H1 (cell line): ENCODE data around the gene CHRM4. TPM values are rescaled to one million over a fixed set of nuclear protein-coding genes. Genes with fewer than 3 reads are reported as not detected.
A peak's percentile ranks its signal among the peaks of the same experiment; 100 is the strongest.

Experiments
- CTCF ChIA-PET: fragments of 300-600 bp; sonication (Branson Sonifier 250); formaldehyde crosslinking; loops from one replicate; lab custom pipeline; 2021; ENCODE audit not compliant: partially characterized antibody; lab: Charles Lee
- POLR2A ChIA-PET: fragments of 300-600 bp; sonication (Branson Sonifier 250); formaldehyde crosslinking; loops from one replicate; lab custom pipeline; 2021; ENCODE audit warnings: inconsistent platforms; ENCODE audit not compliant: partially characterized antibody; lab: Charles Lee
- DNase-seq, 2 experiments: peaks; one replicate each; pipeline versions ENCODE4 v3.0.0 to v3.0.0-alpha.2; 2010 to 2022; ENCODE audit warnings: low spot score in 2 of 2, low read depth in 1 of 2, mixed read lengths in 1 of 2
- FAIRE-seq: peaks from 2 replicates; lab custom pipeline; 2011; peaks lifted over from hg19 to GRCh38; lab: Jason Lieb, UNC
- H2AFZ ChIP-seq: 2 replicates; pipeline ENCODE4 v1.8.1; 2012; ENCODE audit warnings: low read length, inconsistent platforms
- H2AK5ac ChIP-seq: 2 replicates; pipeline ENCODE4 v1.6.1; 2013; ENCODE audit warnings: low read depth, low read length
- H2BK120ac ChIP-seq: replicated peaks from 2 replicates; pipeline ENCODE3; 2013; ENCODE audit warnings: low read depth, low read length, inconsistent platforms
- H2BK12ac ChIP-seq: 2 replicates; pipeline ENCODE4 v1.6.1; 2013; ENCODE audit warnings: low read depth, low read length
- H2BK15ac ChIP-seq: 2 replicates; pipeline ENCODE4 v1.6.1; 2013; ENCODE audit warnings: low read length
- H2BK20ac ChIP-seq: 2 replicates; pipeline ENCODE4 v1.6.1; 2013; ENCODE audit warnings: low read length
- H2BK5ac ChIP-seq: 2 replicates; pipeline ENCODE4 v1.6.1; 2013; ENCODE audit warnings: low read depth, low read length
- H3K14ac ChIP-seq: 2 replicates; pipeline ENCODE4 v1.6.1; 2013; ENCODE audit warnings: inconsistent platforms; ENCODE audit not compliant: insufficient read length
- H3K18ac ChIP-seq: 2 replicates; pipeline ENCODE4 v1.6.1; 2013; ENCODE audit warnings: low read length; ENCODE audit errors: extremely low read depth
- H3K23ac ChIP-seq: 2 replicates; pipeline ENCODE4 v1.6.1; 2013; ENCODE audit warnings: inconsistent platforms; ENCODE audit not compliant: insufficient read length
- H3K23me2 ChIP-seq: 2 replicates; pipeline ENCODE4 v1.6.1; 2013; ENCODE audit warnings: low read depth, low read length
- H3K27ac ChIP-seq: 2 replicates; pipeline ENCODE4 v1.6.1; 2011; ENCODE audit warnings: low read depth, low read length, inconsistent platforms
- H3K27me3 ChIP-seq, 4 experiments: replicated peaks in 1 of 4; 1 replicate in 1 of 4; 2 replicates in 3 of 4; pipeline versions ENCODE4 v1.6.1 to v1.8.1; 2011 to 2013; ENCODE audit warnings: low read length in 3 of 4, mild to moderate bottlenecking in 3 of 4, inconsistent platforms in 2 of 4, mixed read lengths in 2 of 4, moderate library complexity in 1 of 4; ENCODE audit not compliant: control insufficient read depth in 3 of 4, insufficient read depth in 3 of 4; ENCODE audit errors: extremely low read depth in 1 of 4
- H3K36me3 ChIP-seq, 4 experiments: 2 replicates each; pipeline versions ENCODE4 v1.6.1 to v1.8.1; 2011 to 2013; ENCODE audit warnings: mild to moderate bottlenecking in 4 of 4, low read length in 3 of 4, moderate library complexity in 2 of 4, control low read depth in 1 of 4, inconsistent platforms in 1 of 4; ENCODE audit not compliant: insufficient read depth in 4 of 4, control insufficient read depth in 2 of 4
- H3K4ac ChIP-seq: replicated peaks from 2 replicates; pipeline ENCODE3; 2013; ENCODE audit warnings: low read length, low read depth, mixed read lengths, inconsistent platforms; ENCODE audit not compliant: insufficient read length
- H3K4me1 ChIP-seq, 4 experiments: replicated peaks in 1 of 4; 1 replicate in 1 of 4; 2 replicates in 3 of 4; pipeline versions ENCODE4 v1.6.1 to v1.8.1; 2011 to 2013; ENCODE audit warnings: low read length in 3 of 4, inconsistent platforms in 2 of 4, mixed read lengths in 1 of 4; ENCODE audit not compliant: insufficient read depth in 4 of 4, control insufficient read depth in 3 of 4
- H3K4me2 ChIP-seq, 2 experiments: 2 replicates each; pipeline versions ENCODE4 v1.6.1 to v1.8.1; 2011 to 2013; ENCODE audit warnings: low read depth in 2 of 2, low read length in 2 of 2, control low read depth in 1 of 2, inconsistent platforms in 1 of 2, mild to moderate bottlenecking in 1 of 2; ENCODE audit not compliant: insufficient read depth in 1 of 2
- H3K4me3 ChIP-seq, 4 experiments: fragments of 200-600, 300-600 bp in 1 of 4; sonication (generic), shearing (Covaris generic), sonication (Bioruptor Twin) in 1 of 4; 2 replicates each; pipeline versions ENCODE4 v1.5.1 to v1.8.1; 2011 to 2016; ENCODE audit warnings: low read length in 4 of 4, low read depth in 3 of 4, control low read depth in 2 of 4, inconsistent platforms in 2 of 4, mild to moderate bottlenecking in 2 of 4, mixed read lengths in 1 of 4, moderate library complexity in 1 of 4; ENCODE audit not compliant: insufficient read depth in 2 of 4; ENCODE audit errors: extremely low read depth in 1 of 4
- H3K56ac ChIP-seq: replicated peaks from 2 replicates; pipeline ENCODE3; 2013; ENCODE audit warnings: low read depth, mild to moderate bottlenecking, mixed read lengths, low read length, inconsistent platforms; ENCODE audit not compliant: insufficient read length
- H3K79me1 ChIP-seq: 2 replicates; pipeline ENCODE4 v1.6.1; 2013; ENCODE audit warnings: low read depth, low read length, control low read depth
- H3K79me2 ChIP-seq, 2 experiments: 2 replicates each; pipeline versions ENCODE4 v1.6.1 to v1.8.1; 2012 to 2013; ENCODE audit warnings: low read length in 2 of 2, mild to moderate bottlenecking in 2 of 2, inconsistent platforms in 1 of 2; ENCODE audit not compliant: insufficient read depth in 2 of 2, control insufficient read depth in 1 of 2
- H3K9ac ChIP-seq, 4 experiments: replicated peaks in 1 of 4; 1 replicate in 1 of 4; 2 replicates in 3 of 4; pipeline versions ENCODE4 v1.6.1 to v1.8.1; 2011 to 2013; ENCODE audit warnings: low read depth in 3 of 4, low read length in 3 of 4, control low read depth in 2 of 4, mild to moderate bottlenecking in 2 of 4, moderate library complexity in 2 of 4, inconsistent platforms in 1 of 4; ENCODE audit errors: extremely low read depth in 1 of 4
- H3K9me3 ChIP-seq, 2 experiments: 2 replicates each; pipeline versions ENCODE4 v1.6.1 to v1.8.1; 2012 to 2013; ENCODE audit warnings: mild to moderate bottlenecking in 2 of 2, moderate library complexity in 2 of 2, control low read depth in 1 of 2, inconsistent platforms in 1 of 2, low read depth in 1 of 2, low read length in 1 of 2, mixed read lengths in 1 of 2; ENCODE audit not compliant: insufficient read depth in 2 of 2
- H4K20me1 ChIP-seq, 2 experiments: replicated peaks in 1 of 2; 2 replicates each; pipeline versions ENCODE3 to v1.8.1; 2011 to 2013; ENCODE audit warnings: inconsistent platforms in 2 of 2, low read length in 2 of 2, mild to moderate bottlenecking in 1 of 2; ENCODE audit not compliant: insufficient read depth in 2 of 2, control insufficient read depth in 1 of 2
- H4K5ac ChIP-seq: 2 replicates; pipeline ENCODE4 v1.6.1; 2013; ENCODE audit warnings: low read length, low read depth, mixed read lengths, inconsistent platforms; ENCODE audit not compliant: insufficient read length
- H4K8ac ChIP-seq: 2 replicates; pipeline ENCODE4 v1.8.0; 2013; ENCODE audit warnings: mild to moderate bottlenecking, moderate library complexity, low read length, inconsistent platforms; ENCODE audit not compliant: insufficient read depth; ENCODE audit errors: extremely low read depth
- H4K91ac ChIP-seq: replicated peaks from 2 replicates; pipeline ENCODE3; 2013; ENCODE audit warnings: low read length, mixed read lengths, inconsistent platforms; ENCODE audit not compliant: insufficient read length
- EZH2 ChIP-seq: fragments of 200-600 bp; sonication (generic); IDR thresholded peaks from 2 replicates; pipeline ENCODE4 v1.7.1; 2012; ENCODE audit warnings: low read depth, mild to moderate bottlenecking, moderate library complexity, low read length, inconsistent platforms; ENCODE audit not compliant: severe bottlenecking
- HDAC2 ChIP-seq, 2 experiments: fragments of 300-600 bp in 1 of 2; sonication (generic) in 1 of 2; IDR thresholded peaks; 2 replicates each; pipeline ENCODE4 v1.6.1; 2011 to 2012; ENCODE audit warnings: low read depth in 2 of 2, low read length in 2 of 2, mild to moderate bottlenecking in 2 of 2, moderate library complexity in 2 of 2, borderline replicate concordance in 1 of 2, inconsistent platforms in 1 of 2
- JUND ChIP-seq: IDR thresholded peaks from 2 replicates; pipeline ENCODE4 v1.6.1; 2011; ENCODE audit warnings: mild to moderate bottlenecking, improper control_type of control experiment, low read length
- NANOG ChIP-seq: IDR thresholded peaks from 2 replicates; pipeline ENCODE4 v1.6.1; 2011; ENCODE audit warnings: low read length, low read depth, mild to moderate bottlenecking, inconsistent platforms; ENCODE audit not compliant: insufficient read depth, poor library complexity, severe bottlenecking
- PHF8 ChIP-seq: fragments of 200-600 bp; sonication (generic); conservative IDR thresholded peaks from 2 replicates; pipeline ENCODE4 v1.7.1; 2012; ENCODE audit warnings: low read depth, mild to moderate bottlenecking, inconsistent platforms, low read length, moderate library complexity
- POLR2AphosphoS5 ChIP-seq: IDR thresholded peaks from 2 replicates; pipeline ENCODE4 v1.6.1; 2011; ENCODE audit warnings: low read depth, low read length
- POU5F1 ChIP-seq: IDR thresholded peaks from 2 replicates; pipeline ENCODE4 v1.6.1; 2011; ENCODE audit warnings: low read depth, mild to moderate bottlenecking, low read length, moderate library complexity
- RAD21 ChIP-seq, 2 experiments: IDR thresholded peaks in 1 of 2; conservative IDR thresholded peaks in 1 of 2; 2 replicates each; pipeline ENCODE4 v1.6.1; 2011; ENCODE audit warnings: low read depth in 2 of 2, low read length in 2 of 2, improper control_type of control experiment in 1 of 2, inconsistent platforms in 1 of 2, mild to moderate bottlenecking in 1 of 2, moderate library complexity in 1 of 2
- SIRT6 ChIP-seq: IDR thresholded peaks from one replicate; pipeline ENCODE4 v1.7.1; 2012; ENCODE audit warnings: low read length, inconsistent platforms
- SP2 ChIP-seq: IDR thresholded peaks from 2 replicates; pipeline ENCODE4 v1.6.1; 2012; ENCODE audit warnings: mild to moderate bottlenecking, low read length, inconsistent platforms
- TEAD4 ChIP-seq: IDR thresholded peaks from 2 replicates; pipeline ENCODE4 v1.6.1; 2012; ENCODE audit warnings: low read depth, low read length, inconsistent platforms, mixed read lengths
- WGBS, 2 experiments: shearing (Covaris generic) in 1 of 2; methylation state at CpG; one replicate each; pipeline versions ENCODE4 v1.1.6 to v1.1.7; 2013 to 2015; ENCODE audit warnings: low lambda C conversion rate in 2 of 2, mixed read lengths in 2 of 2, inconsistent platforms in 1 of 2, low coverage in 1 of 2, missing lambda C conversion rate in 1 of 2; ENCODE audit not compliant: insufficient replicate concordance in 2 of 2, insufficient coverage in 1 of 2, insufficient read length in 1 of 2; ENCODE audit errors: extremely low coverage in 1 of 2, missing lambda C conversion rate in 1 of 2; 5-methylcytosine and 5-hydroxymethylcytosine counted together
- polyA plus RNA-seq, 7 experiments: library from polyadenylated mRNA; depleted of rRNA in 3 of 7; stranded (reverse) in 5 of 7; unstranded in 2 of 7; fragments of >200 nt in 5 of 7; fragments of 200-250 nt in 2 of 7; gene quantifications; 1 replicate in 5 of 7; 2 replicates in 1 of 7; 4 replicates in 1 of 7; pipeline versions ENCODE4 v1.2.1 to v1.2.3, GENCODE V29; 2011 to 2013; ENCODE audit warnings: missing spikeins in 2 of 7, mixed read lengths in 2 of 7
- total RNA-seq: library from RNA; stranded (reverse); fragmentation: NEBNext Ultra II Directional; extraction: Animal tissue kit (Norgen Biotek cat#: 25700); gene quantifications from 2 replicates; pipeline ENCODE4 v1.2.1, GENCODE V29; 2021

CHRM4 gene
- total and polyA plus RNA-seq, 2 of the 8 experiments (the other 6 are each of a cell fraction or from before 2014, with no cell fraction given): 1.1 to 1.3 TPM

DNA sequence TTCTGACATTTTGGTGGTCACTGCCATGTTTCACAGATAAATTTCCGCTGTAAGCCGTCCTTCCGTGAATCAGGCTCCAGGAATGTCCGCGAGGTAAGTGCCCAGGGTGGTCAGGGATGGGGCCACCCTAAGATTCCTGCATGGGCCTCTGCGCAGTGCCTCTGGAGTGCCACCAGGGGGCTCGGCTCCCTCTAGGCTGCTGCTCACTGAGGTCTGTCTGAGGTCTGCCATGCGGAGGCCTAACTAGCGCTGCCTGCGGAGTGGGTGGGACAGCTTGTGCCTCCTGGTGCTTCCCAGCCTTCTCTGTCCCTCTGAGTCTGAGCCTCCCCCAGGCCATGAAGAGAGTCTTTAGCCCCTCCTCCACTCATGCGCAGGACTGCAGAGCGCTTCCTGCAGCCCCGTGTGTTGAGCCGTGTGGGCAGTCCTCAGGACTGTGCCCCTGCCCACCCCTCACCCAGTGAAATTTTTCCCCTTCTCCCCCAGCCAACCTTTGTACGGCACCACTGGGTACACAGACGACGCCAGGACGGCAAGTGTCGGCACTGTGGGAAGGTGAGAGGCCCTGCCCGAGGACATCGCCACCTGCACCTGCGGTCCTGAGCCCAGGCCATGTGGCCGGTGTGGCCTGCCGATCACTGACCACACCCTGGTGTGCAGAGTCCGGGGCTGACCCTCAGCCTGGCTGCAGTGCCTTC is 22.0 kb downstream of the CHRM4 start:
- Histone ChIP-seq H4K91ac (no peak overlapping the region), H2BK120ac (no peak overlapping the region), H3K23ac (no peak overlapping the region), H3K18ac (0 out of 2 replicates have a peak overlapping the region, but pooled peaks have one; percentile 22), H2AFZ (no peak overlapping the region), H3K27ac (0 out of 2 replicates have a peak overlapping the region, but pooled peaks have one; percentile 1), H2BK15ac (peak overlapping the region; percentile 54; the same call in 1 of the 2 replicates), H4K8ac (no peak overlapping the region; the same call in 1 of the 2 replicates), H3K9me3 (no peaks in the 10 kb centered on the region), H2BK20ac (no peak overlapping the region), H3K36me3 (peaks cover 2 to 23% (median 7%) of the 10 kb centered on the region in 4 experiments; a peak in 6 of 8 replicates), H3K4me3 (no peak overlapping the region), H3K56ac (no peak overlapping the region), H3K4ac (no peak overlapping the region), H3K27me3 (no peaks in the 10 kb centered on the region), H2BK5ac (0 out of 2 replicates have a peak overlapping the region, but pooled peaks have one; percentile 73), H2AK5ac (no peak overlapping the region), H3K4me1 (peaks cover 0 to 13% (median 4%) of the 10 kb centered on the region in 4 experiments; a peak in 5 of 7 replicates), H3K79me2 (peaks cover 0 to 10% of the 10 kb centered on the region in 2 experiments; a peak in 1 of 4 replicates), H3K14ac (no peak overlapping the region), H3K4me2 (no peak overlapping the region), H4K5ac (no peak overlapping the region), H3K79me1 (peaks cover 2% of the 10 kb centered on the region), H2BK12ac (0 out of 2 replicates have a peak overlapping the region, but pooled peaks have one; percentile 76), H3K9ac (no peak overlapping the region), H4K20me1 (peaks cover 1 to 20% of the 10 kb centered on the region in 2 experiments), H3K23me2 (no peaks in the 10 kb centered on the region)
- POLR2A ChIA-PET: interaction anchor here (1.0 to 1.7 kb wide), 4 partner anchors 9 to 41 kb away, joined by 3 to 4 read pairs (median 4); partner anchors contain the start of gene MDK
- DNase-seq (peak in 1 of 2 experiments; percentile 86), FAIRE-seq (peak; percentile 81)
- WGBS, 2 experiments: 78% methylated on average over 25 of the region's 25 CpGs; no CpG with 5 or more reads in 1 of the 2 experiments
- CTCF ChIA-PET: interaction anchor here (0.6 to 44.5 kb wide), 10 partner anchors 8 to 509 kb away, joined by 3 to 1004 read pairs (median 3); partner anchors contain the start of gene DGKZ
- TF ChIP-seq RAD21 (IDR thresholded peaks at IDR 0.05 in 1 of 2, conservative IDR thresholded peaks at IDR 0.05 in 1 of 2; ENCODE audit: low read depth in 2 of 2, low read length in 2 of 2): peak; percentile 52 to 68
- no peak for TF ChIP-seq EZH2
- no peak for TF ChIP-seq POU5F1
- no peak for TF ChIP-seq JUND
- 0 out of 2 replicates have a peak, but pooled peaks have one; percentile 13 for TF ChIP-seq POLR2AphosphoS5
- no peak for TF ChIP-seq SIRT6
- peak; percentile 84 for TF ChIP-seq TEAD4
- no peak for TF ChIP-seq SP2
- TF ChIP-seq NANOG: no peak
- no peak for TF ChIP-seq PHF8
- no peak for TF ChIP-seq HDAC2 (IDR thresholded peaks at IDR 0.05; ENCODE audit: borderline replicate concordance in 1 of 2, low read depth in 2 of 2, low read length in 2 of 2)
